Measurements from ENCODE around the gene UGDH.

DNA sequence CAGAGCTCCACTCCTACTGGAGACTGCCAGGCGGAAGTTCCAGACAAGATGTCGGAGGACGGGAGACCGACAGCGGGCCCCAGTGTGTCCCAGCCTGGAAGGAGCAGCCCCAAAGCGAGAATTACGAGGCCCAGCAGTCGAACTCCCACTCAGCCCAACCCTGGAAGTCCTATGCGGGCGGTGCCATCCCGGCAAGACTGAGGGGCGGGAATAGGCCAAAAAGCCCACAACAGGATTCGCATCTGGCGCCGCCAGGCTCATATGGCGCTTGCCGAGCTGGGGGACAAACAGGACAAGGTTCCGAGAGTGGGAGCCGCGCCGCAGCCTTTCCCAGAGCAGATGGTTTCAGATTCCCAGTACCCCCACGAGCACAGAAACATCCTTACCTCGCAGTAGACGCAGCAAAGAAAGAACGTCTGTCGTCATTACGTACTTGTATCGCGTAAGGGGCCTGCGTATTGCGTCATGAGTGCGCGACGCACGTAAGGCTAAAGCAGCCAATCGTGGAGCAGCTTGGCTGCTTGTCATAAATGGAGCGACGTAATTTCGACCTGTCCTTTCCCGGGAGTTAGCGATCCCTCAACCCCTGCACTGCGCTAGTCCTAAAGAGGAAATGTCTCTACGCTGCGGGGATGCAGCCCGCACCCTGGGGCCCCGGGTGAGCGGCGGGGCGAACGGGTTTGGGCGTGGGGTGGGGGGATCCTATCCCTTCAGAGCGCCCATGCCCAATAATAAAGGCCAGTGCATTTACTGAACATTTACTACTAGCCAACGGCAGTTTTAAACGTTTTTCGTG is 68.5 kb downstream of the UGDH start, which contains the start of the genes LIAS and RPL9:
- TF ChIP-seq EZH2 (IDR thresholded peaks at IDR 0.05; ENCODE audit: borderline replicate concordance, control insufficient read depth, low read depth, low read length) (no peak), BHLHE40 (IDR thresholded peaks at IDR 0.05; ENCODE audit: borderline replicate concordance in 1 of 2, low read depth in 2 of 2, low read length in 1 of 2) (no peak; a peak in 1 of 4 replicates), FOXM1 (IDR thresholded peaks at IDR 0.05; ENCODE audit: low read depth, low read length) (0 out of 2 replicates have a peak, but pooled peaks have one; percentile 57), SUZ12 (IDR thresholded peaks at IDR 0.05; ENCODE audit: unreplicated experiment) (no peak), NR2C2 (IDR thresholded peaks at IDR 0.05; ENCODE audit: borderline replicate concordance, control insufficient read depth, insufficient read length, low read depth) (no peak), ZNF274 (IDR thresholded peaks at IDR 0.05; ENCODE audit: insufficient read depth, insufficient read length) (no peak), BMI1 (IDR thresholded peaks at IDR 0.05; ENCODE audit: borderline replicate concordance) (no peak), POLR2AphosphoS2 (IDR thresholded peaks at IDR 0.05; ENCODE audit: low read depth, low read length) (peak; percentile 98)
- TF ChIP-seq, protein P1, sequence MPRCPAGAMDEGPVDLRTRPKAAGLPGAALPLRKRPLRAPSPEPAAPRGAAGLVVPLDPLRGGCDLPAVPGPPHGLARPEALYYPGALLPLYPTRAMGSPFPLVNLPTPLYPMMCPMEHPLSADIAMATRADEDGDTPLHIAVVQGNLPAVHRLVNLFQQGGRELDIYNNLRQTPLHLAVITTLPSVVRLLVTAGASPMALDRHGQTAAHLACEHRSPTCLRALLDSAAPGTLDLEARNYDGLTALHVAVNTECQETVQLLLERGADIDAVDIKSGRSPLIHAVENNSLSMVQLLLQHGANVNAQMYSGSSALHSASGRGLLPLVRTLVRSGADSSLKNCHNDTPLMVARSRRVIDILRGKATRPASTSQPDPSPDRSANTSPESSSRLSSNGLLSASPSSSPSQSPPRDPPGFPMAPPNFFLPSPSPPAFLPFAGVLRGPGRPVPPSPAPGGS (IDR thresholded peaks at IDR 0.05; ENCODE audit: borderline replicate concordance, insufficient read depth, low read depth, low read length, poor library complexity, severe bottlenecking): no peak
- TF ChIP-seq, protein P2, sequence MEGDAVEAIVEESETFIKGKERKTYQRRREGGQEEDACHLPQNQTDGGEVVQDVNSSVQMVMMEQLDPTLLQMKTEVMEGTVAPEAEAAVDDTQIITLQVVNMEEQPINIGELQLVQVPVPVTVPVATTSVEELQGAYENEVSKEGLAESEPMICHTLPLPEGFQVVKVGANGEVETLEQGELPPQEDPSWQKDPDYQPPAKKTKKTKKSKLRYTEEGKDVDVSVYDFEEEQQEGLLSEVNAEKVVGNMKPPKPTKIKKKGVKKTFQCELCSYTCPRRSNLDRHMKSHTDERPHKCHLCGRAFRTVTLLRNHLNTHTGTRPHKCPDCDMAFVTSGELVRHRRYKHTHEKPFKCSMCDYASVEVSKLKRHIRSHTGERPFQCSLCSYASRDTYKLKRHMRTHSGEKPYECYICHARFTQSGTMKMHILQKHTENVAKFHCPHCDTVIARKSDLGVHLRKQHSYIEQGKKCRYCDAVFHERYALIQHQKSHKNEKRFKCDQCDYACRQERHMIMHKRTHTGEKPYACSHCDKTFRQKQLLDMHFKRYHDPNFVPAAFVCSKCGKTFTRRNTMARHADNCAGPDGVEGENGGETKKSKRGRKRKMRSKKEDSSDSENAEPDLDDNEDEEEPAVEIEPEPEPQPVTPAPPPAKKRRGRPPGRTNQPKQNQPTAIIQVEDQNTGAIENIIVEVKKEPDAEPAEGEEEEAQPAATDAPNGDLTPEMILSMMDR (IDR thresholded peaks at IDR 0.05 in 2 of 3, conservative IDR thresholded peaks at IDR 0.05 in 1 of 3; ENCODE audit: control insufficient read depth in 2 of 3, extremely low read depth in 1 of 3, insufficient read depth in 1 of 3, low read depth in 3 of 3, low read length in 3 of 3): no peak
- TF ChIP-seq, protein P3, sequence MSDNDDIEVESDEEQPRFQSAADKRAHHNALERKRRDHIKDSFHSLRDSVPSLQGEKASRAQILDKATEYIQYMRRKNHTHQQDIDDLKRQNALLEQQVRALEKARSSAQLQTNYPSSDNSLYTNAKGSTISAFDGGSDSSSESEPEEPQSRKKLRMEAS (IDR thresholded peaks at IDR 0.05; ENCODE audit: low read depth, low read length): peak; percentile 86
- TF ChIP-seq, protein P4, sequence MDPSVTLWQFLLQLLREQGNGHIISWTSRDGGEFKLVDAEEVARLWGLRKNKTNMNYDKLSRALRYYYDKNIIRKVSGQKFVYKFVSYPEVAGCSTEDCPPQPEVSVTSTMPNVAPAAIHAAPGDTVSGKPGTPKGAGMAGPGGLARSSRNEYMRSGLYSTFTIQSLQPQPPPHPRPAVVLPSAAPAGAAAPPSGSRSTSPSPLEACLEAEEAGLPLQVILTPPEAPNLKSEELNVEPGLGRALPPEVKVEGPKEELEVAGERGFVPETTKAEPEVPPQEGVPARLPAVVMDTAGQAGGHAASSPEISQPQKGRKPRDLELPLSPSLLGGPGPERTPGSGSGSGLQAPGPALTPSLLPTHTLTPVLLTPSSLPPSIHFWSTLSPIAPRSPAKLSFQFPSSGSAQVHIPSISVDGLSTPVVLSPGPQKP (IDR thresholded peaks at IDR 0.05; ENCODE audit: low read depth, low read length): no peak; the same call in 1 of the 2 replicates
- TF ChIP-seq, protein P5, sequence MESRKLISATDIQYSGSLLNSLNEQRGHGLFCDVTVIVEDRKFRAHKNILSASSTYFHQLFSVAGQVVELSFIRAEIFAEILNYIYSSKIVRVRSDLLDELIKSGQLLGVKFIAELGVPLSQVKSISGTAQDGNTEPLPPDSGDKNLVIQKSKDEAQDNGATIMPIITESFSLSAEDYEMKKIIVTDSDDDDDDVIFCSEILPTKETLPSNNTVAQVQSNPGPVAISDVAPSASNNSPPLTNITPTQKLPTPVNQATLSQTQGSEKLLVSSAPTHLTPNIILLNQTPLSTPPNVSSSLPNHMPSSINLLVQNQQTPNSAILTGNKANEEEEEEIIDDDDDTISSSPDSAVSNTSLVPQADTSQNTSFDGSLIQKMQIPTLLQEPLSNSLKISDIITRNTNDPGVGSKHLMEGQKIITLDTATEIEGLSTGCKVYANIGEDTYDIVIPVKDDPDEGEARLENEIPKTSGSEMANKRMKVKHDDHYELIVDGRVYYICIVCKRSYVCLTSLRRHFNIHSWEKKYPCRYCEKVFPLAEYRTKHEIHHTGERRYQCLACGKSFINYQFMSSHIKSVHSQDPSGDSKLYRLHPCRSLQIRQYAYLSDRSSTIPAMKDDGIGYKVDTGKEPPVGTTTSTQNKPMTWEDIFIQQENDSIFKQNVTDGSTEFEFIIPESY (IDR thresholded peaks at IDR 0.05): no peak

All from GM12878 (cell line).